IPS-18c (cell line): ENCODE measurements around the gene TTI1.

ENCODE experiments used
- H3K4me3 ChIP-seq: 2 replicates; pipeline ENCODE4 v1.7.0; 2013; ENCODE audit warnings: low read depth, mild to moderate bottlenecking, low read length, moderate library complexity; ENCODE audit not compliant: insufficient read depth
- H3K9me3 ChIP-seq: one replicate; pipeline ENCODE4 v1.6.1; 2013; ENCODE audit warnings: mild to moderate bottlenecking, low read length, moderate library complexity; ENCODE audit not compliant: control insufficient read depth, insufficient read depth

The TTI1 gene

GRCh38 chr20:37958856-37959520, 74.3 kb downstream of the TTI1 start:
- no peak overlapping the region for H3K4me3 ChIP-seq
- H3K9me3 ChIP-seq = no peaks in the 10 kb centered on the region

GRCh38 chr20:37956107-37956585, 77.1 kb downstream of the TTI1 start:
- Histone ChIP-seq H3K9me3 (no peaks in the 10 kb centered on the region), H3K4me3 (no peak overlapping the region)

- H3K4me3 ChIP-seq = no peak overlapping the region
- no peaks in the 10 kb centered on the region for H3K9me3 ChIP-seq
Observed at GRCh38 chr20:37955511-37955910, 77.7 kb downstream of the TTI1 start.

- Histone ChIP-seq H3K4me3 (no peak overlapping the region), H3K9me3 (no peaks in the 10 kb centered on the region)
Observed at GRCh38 chr20:37954626-37955025, 78.6 kb downstream of the TTI1 start.

- H3K9me3 ChIP-seq = peaks cover under 1% of the 10 kb centered on the region
- no peak overlapping the region for H3K4me3 ChIP-seq
Observed at GRCh38 chr20:37954190-37954589, 79.1 kb downstream of the TTI1 start.

- Histone ChIP-seq H3K9me3 (peaks cover 5% of the 10 kb centered on the region), H3K4me3 (no peak overlapping the region)
Observed at GRCh38 chr20:37948956-37949355, 84.3 kb downstream of the TTI1 start.

GRCh38 chr20:37947943-37948342, 85.3 kb downstream of the TTI1 start:
- no peak overlapping the region for H3K4me3 ChIP-seq
- H3K9me3 ChIP-seq = peaks cover 5% of the 10 kb centered on the region

GRCh38 chr20:37946946-37947345, 86.3 kb downstream of the TTI1 start:
- Histone ChIP-seq H3K4me3 (no peak overlapping the region), H3K9me3 (peaks cover 5% of the 10 kb centered on the region)

GRCh38 chr20:37945091-37945547, 88.1 kb downstream of the TTI1 start:
- Histone ChIP-seq H3K4me3 (no peak overlapping the region), H3K9me3 (peaks cover 5% of the 10 kb centered on the region)

GRCh38 chr20:37944456-37944981, 88.7 kb downstream of the TTI1 start:
- Histone ChIP-seq H3K4me3 (no peak overlapping the region), H3K9me3 (peaks cover 5% of the 10 kb centered on the region)

- Histone ChIP-seq H3K4me3 (no peak overlapping the region), H3K9me3 (peaks cover 3% of the 10 kb centered on the region)
Observed at GRCh38 chr20:37943501-37944455, 89.5 kb downstream of the TTI1 start.

- H3K9me3 ChIP-seq = peaks cover 3% of the 10 kb centered on the region
- H3K4me3 ChIP-seq = no peak overlapping the region
Observed at GRCh38 chr20:37943033-37943432, 90.2 kb downstream of the TTI1 start.

- Histone ChIP-seq H3K4me3 (no peak overlapping the region), H3K9me3 (no peaks in the 10 kb centered on the region)
Observed at GRCh38 chr20:37941992-37942391, 91.3 kb downstream of the TTI1 start.

- H3K9me3 ChIP-seq = no peaks in the 10 kb centered on the region
- H3K4me3 ChIP-seq = no peak overlapping the region
Observed at GRCh38 chr20:37941332-37941731, 91.9 kb downstream of the TTI1 start.

GRCh38 chr20:37940858-37941257, 92.4 kb downstream of the TTI1 start:
- Histone ChIP-seq H3K9me3 (no peaks in the 10 kb centered on the region), H3K4me3 (no peak overlapping the region)

GRCh38 chr20:37939701-37940560, 93.3 kb downstream of the TTI1 start:
- H3K4me3 ChIP-seq = no peak overlapping the region
- H3K9me3 ChIP-seq = no peaks in the 10 kb centered on the region

GRCh38 chr20:37938954-37939353, 94.3 kb downstream of the TTI1 start:
- no peaks in the 10 kb centered on the region for H3K9me3 ChIP-seq
- no peak overlapping the region for H3K4me3 ChIP-seq
